Measurements from ENCODE around the gene RNGTT.

DNA sequence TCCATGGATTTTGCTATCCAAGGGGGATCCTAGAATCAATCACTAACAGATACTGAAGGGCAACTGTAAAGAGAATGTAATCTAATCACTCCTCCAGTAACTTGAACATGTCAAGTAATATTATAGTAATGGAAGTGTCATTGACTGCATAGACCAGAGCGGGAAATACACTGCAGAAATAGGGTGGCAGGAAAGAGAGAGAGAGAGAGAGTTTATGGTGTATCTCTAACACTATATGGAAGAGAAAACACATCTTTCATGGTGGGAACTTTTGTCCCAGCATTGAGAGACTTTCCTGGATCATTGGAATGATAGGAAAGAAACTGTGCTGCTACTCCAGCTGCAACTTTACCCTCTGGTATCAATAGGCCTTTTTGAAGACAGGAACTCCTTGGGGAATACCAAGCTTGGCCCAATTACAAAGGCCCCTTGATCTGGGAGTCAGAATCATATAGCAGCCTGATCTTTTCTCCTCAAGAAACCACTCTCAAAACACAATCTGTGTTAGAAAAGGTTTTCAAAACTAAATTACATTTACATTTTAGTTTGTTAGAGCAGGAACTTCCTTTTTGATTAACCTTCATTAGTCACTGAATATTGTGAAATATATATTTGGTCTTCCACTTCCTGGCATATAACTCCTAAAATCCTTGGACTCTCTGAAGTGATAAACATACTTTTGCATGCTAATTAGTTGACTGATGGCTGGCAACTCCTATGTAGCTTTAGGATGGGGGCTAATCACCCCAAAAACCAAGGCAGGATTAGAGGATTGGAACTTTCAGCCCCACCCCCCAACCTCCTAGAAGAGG is 29.5 kb upstream of the RNGTT start:
- no peak for TF ChIP-seq POLR2A (IDR thresholded peaks at IDR 0.05)
- TF ChIP-seq CTCF (IDR thresholded peaks at IDR 0.05), result no peak
- no peak for TF ChIP-seq POLR2AphosphoS5 (IDR thresholded peaks at IDR 0.05)
